Stimulated activated naive CD8-positive, alpha-beta T cell treated with anti-CD3 and anti-CD28 coated beads, Interleukin-15, amount 100 ng/mL, for 72 hours (primary cell): ENCODE data around the gene GAGE12D.
"Not testable (repeated sequence)": the region's sequence is repeated elsewhere in the genome, so short reads cannot be mapped to it uniquely, and the experiment has no call there.

Source experiments
- ATAC-seq: fragments of 150-1000 bp; cut with Tn5 transposase; 2 replicates; pipeline ENCODE4 v1.10.0; 2021; ENCODE audit warnings: mild to moderate bottlenecking, moderate library complexity
- DNase-seq, 2 donors: peaks; one replicate each; pipeline ENCODE4 v3.0.0; 2021 to 2022
- H3K27ac Mint-ChIP-seq, 2 donors: one replicate each; pipeline ENCODE4 v1.8.0; 2022; ENCODE audit warnings: mild to moderate bottlenecking in 2 of 2, mixed read lengths in 2 of 2, moderate library complexity in 2 of 2
- H3K27me3 Mint-ChIP-seq: one replicate; pipeline ENCODE4 v1.8.0; 2022; ENCODE audit warnings: mixed read lengths
- H3K4me1 Mint-ChIP-seq: one replicate; pipeline ENCODE4 v1.8.0; 2022; ENCODE audit warnings: mild to moderate bottlenecking, mixed read lengths
- H3K4me3 Mint-ChIP-seq, 2 donors: one replicate each; pipeline ENCODE4 v1.8.0; 2022; ENCODE audit warnings: mild to moderate bottlenecking in 2 of 2, mixed read lengths in 2 of 2, moderate library complexity in 1 of 2
- H3K9me3 Mint-ChIP-seq, 2 donors: one replicate each; pipeline ENCODE4 v1.8.0; 2022; ENCODE audit warnings: mixed read lengths in 2 of 2

The GAGE12D gene

DNA sequence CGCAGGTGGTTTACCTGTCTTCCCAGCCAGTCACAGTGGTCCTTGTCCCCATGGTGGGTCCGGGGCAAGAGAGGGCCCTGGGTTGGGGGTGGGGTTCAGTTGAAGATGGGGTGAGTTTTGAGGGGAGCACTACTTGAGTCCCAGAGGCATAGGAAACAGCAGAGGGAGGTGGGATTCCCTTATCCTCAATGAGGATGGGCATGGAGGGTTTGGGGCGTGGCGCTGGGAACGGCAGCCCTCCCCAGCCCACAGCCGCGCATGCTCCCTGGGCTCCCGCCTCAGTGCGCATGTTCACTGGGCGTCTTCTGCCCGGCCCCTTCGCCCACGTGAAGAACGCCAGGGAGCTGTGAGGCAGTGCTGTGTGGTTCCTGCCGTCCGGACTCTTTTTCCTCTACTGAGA lies at the start of gene GAGE12D:
TSS of gene GAGE12D (plus strand) at position 301 of the 400 bp plus-strand sequence. CDS start 1,155 bp downstream, outside the sequence.
- ATAC-seq, H3K27ac Mint-ChIP-seq, H3K4me1 Mint-ChIP-seq, DNase-seq, H3K9me3 Mint-ChIP-seq, H3K4me3 Mint-ChIP-seq, H3K27me3 Mint-ChIP-seq: not testable (repeated sequence)

- H3K27me3 Mint-ChIP-seq, H3K9me3 Mint-ChIP-seq, DNase-seq, ATAC-seq, H3K4me1 Mint-ChIP-seq, H3K27ac Mint-ChIP-seq, H3K4me3 Mint-ChIP-seq: not testable (repeated sequence)
These were observed 9.7 kb upstream of the GAGE12D start, which contains the start of gene GAGE12C for GRCh38 chrX:49531877-49532276. Gene GAGE12C (plus strand): TSS chrX:49532177. CDS start chrX:49533332, 1,155 bp downstream.

DNA sequence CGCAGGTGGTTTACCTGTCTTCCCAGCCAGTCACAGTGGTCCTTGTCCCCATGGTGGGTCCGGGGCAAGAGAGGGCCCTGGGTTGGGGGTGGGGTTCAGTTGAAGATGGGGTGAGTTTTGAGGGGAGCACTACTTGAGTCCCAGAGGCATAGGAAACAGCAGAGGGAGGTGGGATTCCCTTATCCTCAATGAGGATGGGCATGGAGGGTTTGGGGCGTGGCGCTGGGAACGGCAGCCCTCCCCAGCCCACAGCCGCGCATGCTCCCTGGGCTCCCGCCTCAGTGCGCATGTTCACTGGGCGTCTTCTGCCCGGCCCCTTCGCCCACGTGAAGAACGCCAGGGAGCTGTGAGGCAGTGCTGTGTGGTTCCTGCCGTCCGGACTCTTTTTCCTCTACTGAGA lies 9.5 kb downstream of the GAGE12D start, which contains the start of gene GAGE12E:
TSS of gene GAGE12E (plus strand) at position 301 of the 400 bp plus-strand sequence. CDS start 1,155 bp downstream, outside the sequence.
- not testable (repeated sequence) for H3K9me3 Mint-ChIP-seq, H3K27me3 Mint-ChIP-seq, H3K27ac Mint-ChIP-seq, ATAC-seq, H3K4me3 Mint-ChIP-seq, DNase-seq, H3K4me1 Mint-ChIP-seq

DNA sequence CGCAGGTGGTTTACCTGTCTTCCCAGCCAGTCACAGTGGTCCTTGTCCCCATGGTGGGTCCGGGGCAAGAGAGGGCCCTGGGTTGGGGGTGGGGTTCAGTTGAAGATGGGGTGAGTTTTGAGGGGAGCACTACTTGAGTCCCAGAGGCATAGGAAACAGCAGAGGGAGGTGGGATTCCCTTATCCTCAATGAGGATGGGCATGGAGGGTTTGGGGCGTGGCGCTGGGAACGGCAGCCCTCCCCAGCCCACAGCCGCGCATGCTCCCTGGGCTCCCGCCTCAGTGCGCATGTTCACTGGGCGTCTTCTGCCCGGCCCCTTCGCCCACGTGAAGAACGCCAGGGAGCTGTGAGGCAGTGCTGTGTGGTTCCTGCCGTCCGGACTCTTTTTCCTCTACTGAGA lies 19.0 kb downstream of the GAGE12D start, which contains the start of gene GAGE12F:
TSS of gene GAGE12F (plus strand) at position 301 of the 400 bp plus-strand sequence. CDS start 1,155 bp downstream, outside the sequence.
- H3K27ac Mint-ChIP-seq, ATAC-seq, H3K9me3 Mint-ChIP-seq: not testable (repeated sequence)

GRCh38 chrX:49568728-49569127 lies 27.2 kb downstream of the GAGE12D start:
- H3K4me1 Mint-ChIP-seq, DNase-seq, H3K27ac Mint-ChIP-seq, ATAC-seq, H3K9me3 Mint-ChIP-seq, H3K4me3 Mint-ChIP-seq, H3K27me3 Mint-ChIP-seq: not testable (repeated sequence)

More for the DNA sequence above, 19.0 kb downstream of the GAGE12D start, which contains the start of gene GAGE12F:
- H3K27me3 Mint-ChIP-seq, H3K4me3 Mint-ChIP-seq, H3K4me1 Mint-ChIP-seq, DNase-seq: not testable (repeated sequence)

DNA sequence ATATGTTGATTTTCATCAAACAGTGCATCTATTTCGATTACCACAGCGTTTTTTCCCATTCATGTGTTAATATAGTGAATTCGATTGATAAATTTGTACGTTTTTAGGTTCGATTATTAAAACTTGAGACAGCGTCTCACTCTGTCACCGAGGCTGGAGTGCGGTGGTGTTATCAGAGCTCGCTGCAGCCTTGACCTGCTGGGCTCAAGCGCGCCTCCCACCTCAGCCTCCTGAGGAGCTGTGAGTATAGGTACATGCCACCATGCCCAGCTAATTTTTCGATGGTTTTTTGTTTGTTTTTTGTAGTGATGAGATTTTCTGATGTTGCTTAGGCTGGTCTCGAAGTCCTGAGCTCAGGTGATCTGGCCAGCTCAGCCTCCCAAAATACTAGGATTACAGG lies 27.6 kb downstream of the GAGE12D start:
- ATAC-seq, H3K4me1 Mint-ChIP-seq, H3K4me3 Mint-ChIP-seq, H3K9me3 Mint-ChIP-seq, H3K27me3 Mint-ChIP-seq, DNase-seq, H3K27ac Mint-ChIP-seq: not testable (repeated sequence)

DNA sequence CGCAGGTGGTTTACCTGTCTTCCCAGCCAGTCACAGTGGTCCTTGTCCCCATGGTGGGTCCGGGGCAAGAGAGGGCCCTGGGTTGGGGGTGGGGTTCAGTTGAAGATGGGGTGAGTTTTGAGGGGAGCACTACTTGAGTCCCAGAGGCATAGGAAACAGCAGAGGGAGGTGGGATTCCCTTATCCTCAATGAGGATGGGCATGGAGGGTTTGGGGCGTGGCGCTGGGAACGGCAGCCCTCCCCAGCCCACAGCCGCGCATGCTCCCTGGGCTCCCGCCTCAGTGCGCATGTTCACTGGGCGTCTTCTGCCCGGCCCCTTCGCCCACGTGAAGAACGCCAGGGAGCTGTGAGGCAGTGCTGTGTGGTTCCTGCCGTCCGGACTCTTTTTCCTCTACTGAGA lies 28.6 kb downstream of the GAGE12D start, which contains the start of gene GAGE12G:
TSS of gene GAGE12G (plus strand) at position 301 of the 400 bp plus-strand sequence. CDS start 1,155 bp downstream, outside the sequence.
- not testable (repeated sequence) for H3K9me3 Mint-ChIP-seq, H3K27me3 Mint-ChIP-seq, H3K27ac Mint-ChIP-seq, ATAC-seq, H3K4me1 Mint-ChIP-seq, DNase-seq, H3K4me3 Mint-ChIP-seq

DNA sequence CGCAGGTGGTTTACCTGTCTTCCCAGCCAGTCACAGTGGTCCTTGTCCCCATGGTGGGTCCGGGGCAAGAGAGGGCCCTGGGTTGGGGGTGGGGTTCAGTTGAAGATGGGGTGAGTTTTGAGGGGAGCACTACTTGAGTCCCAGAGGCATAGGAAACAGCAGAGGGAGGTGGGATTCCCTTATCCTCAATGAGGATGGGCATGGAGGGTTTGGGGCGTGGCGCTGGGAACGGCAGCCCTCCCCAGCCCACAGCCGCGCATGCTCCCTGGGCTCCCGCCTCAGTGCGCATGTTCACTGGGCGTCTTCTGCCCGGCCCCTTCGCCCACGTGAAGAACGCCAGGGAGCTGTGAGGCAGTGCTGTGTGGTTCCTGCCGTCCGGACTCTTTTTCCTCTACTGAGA lies 38.1 kb downstream of the GAGE12D start, which contains the start of gene GAGE12H:
TSS of gene GAGE12H (plus strand) at position 301 of the 400 bp plus-strand sequence. CDS start 1,155 bp downstream, outside the sequence.
- not testable (repeated sequence) for H3K27me3 Mint-ChIP-seq, DNase-seq, H3K4me3 Mint-ChIP-seq, H3K9me3 Mint-ChIP-seq, H3K27ac Mint-ChIP-seq, ATAC-seq, H3K4me1 Mint-ChIP-seq

DNA sequence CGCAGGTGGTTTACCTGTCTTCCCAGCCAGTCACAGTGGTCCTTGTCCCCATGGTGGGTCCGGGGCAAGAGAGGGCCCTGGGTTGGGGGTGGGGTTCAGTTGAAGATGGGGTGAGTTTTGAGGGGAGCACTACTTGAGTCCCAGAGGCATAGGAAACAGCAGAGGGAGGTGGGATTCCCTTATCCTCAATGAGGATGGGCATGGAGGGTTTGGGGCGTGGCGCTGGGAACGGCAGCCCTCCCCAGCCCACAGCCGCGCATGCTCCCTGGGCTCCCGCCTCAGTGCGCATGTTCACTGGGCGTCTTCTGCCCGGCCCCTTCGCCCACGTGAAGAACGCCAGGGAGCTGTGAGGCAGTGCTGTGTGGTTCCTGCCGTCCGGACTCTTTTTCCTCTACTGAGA lies 47.7 kb downstream of the GAGE12D start, which contains the start of gene GAGE2A:
TSS of gene GAGE2A (plus strand) at position 301 of the 400 bp plus-strand sequence. CDS start 1,155 bp downstream, outside the sequence.
- DNase-seq, H3K9me3 Mint-ChIP-seq, H3K27ac Mint-ChIP-seq, H3K4me3 Mint-ChIP-seq, ATAC-seq, H3K27me3 Mint-ChIP-seq, H3K4me1 Mint-ChIP-seq: not testable (repeated sequence)

GRCh38 chrX:49589769-49590478 lies 48.4 kb downstream of the GAGE12D start:
- not testable (repeated sequence) for H3K9me3 Mint-ChIP-seq, H3K27me3 Mint-ChIP-seq, H3K4me1 Mint-ChIP-seq, H3K27ac Mint-ChIP-seq, ATAC-seq, H3K4me3 Mint-ChIP-seq
- DNase-seq, result peak; percentile 1 to 9

DNA sequence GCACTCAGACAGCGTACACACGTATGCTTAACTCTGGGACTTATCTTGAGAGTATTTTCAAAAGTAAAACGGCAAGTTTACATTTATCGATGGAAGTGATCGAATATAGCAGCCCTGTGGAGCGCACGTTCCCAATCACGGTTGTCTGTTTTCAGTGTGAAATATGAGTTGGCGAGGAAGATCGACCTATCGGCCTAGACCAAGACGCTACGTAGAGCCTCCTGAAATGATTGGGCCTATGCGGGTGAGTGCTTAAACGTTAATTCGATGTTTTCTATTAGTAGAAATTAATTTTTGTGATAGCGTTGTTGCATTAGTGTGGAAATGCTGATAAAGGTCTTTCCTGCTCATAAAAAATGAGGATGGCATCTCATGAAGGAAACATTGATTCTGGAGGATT lies 49.0 kb downstream of the GAGE12D start:
- not testable (repeated sequence) for ATAC-seq, H3K27me3 Mint-ChIP-seq

More for the DNA sequence above, 49.0 kb downstream of the GAGE12D start:
- not testable (repeated sequence) for H3K4me3 Mint-ChIP-seq, H3K9me3 Mint-ChIP-seq, DNase-seq, H3K27ac Mint-ChIP-seq, H3K4me1 Mint-ChIP-seq
